K562 (cell line): ENCODE results near the gene ABCD4. TPM values are rescaled to one million over a fixed set of nuclear protein-coding genes. Genes with fewer than 3 reads are reported as not detected.

ENCODE experiments used
- ATAC-seq: fragments of 200-7000 bp; cut with Tn5 transposase; 3 replicates; pipeline ENCODE4 v1.9.1; 2020; ENCODE audit warnings: moderate library complexity
- BruUV-seq: library from RNA; stranded (reverse); fragments of 400-500 nt; replicated peaks from 2 replicates; lab custom pipeline; 2021; lab: Mats Ljungman, UMichigan
- CTCF ChIA-PET: fragments of 300-600 bp; formaldehyde crosslinking; extraction: SDS; loops from one replicate; lab custom pipeline; 2021; ENCODE audit warnings: low intra/inter-chr PET ratio; lab: Yijun Ruan, JAX
- POLR2A ChIA-PET: fragments of 300-600, 350-650 bp; sonication (Branson Sonifier 250); formaldehyde crosslinking; extraction: SDS; loops from one replicate; lab custom pipeline; 2021; ENCODE audit warnings: antibody characterized with exemption, inconsistent platforms; lab: Yijun Ruan, JAX
- DNase-seq, 4 experiments: peaks; one replicate each; pipeline versions ENCODE4 v3.0.0 to v3.0.0-alpha.2; 2011 to 2018; ENCODE audit warnings: low spot score in 3 of 4, mixed read lengths in 3 of 4; ENCODE audit errors: extremely low read depth in 1 of 4
- FAIRE-seq: peaks from 2 replicates; lab custom pipeline; 2011; peaks lifted over from hg19 to GRCh38; lab: Jason Lieb, UNC
- H2AFZ ChIP-seq: 2 replicates; pipeline ENCODE4 v1.6.0; 2011; ENCODE audit warnings: low read depth, low read length, control low read depth, inconsistent platforms
- H3K27ac ChIP-seq: fragments of 200-600 bp; 3 replicates; pipeline ENCODE4 v1.8.0; 2011; ENCODE audit warnings: low read depth, mild to moderate bottlenecking, control low read depth, inconsistent platforms, low read length, moderate library complexity, mixed read lengths; ENCODE audit errors: extremely low read depth
- H3K27me3 ChIP-seq, 2 experiments: fragments of 300-600 bp in 1 of 2; 2 replicates in 1 of 2; 3 replicates in 1 of 2; pipeline versions ENCODE4 v1.6.0 to v1.8.0; 2011; ENCODE audit warnings: inconsistent platforms in 2 of 2, low read length in 2 of 2, mild to moderate bottlenecking in 1 of 2, mixed read lengths in 1 of 2, moderate library complexity in 1 of 2; ENCODE audit not compliant: control insufficient read depth in 2 of 2, insufficient read depth in 2 of 2
- H3K36me3 ChIP-seq: fragments of 300-600 bp; 3 replicates; pipeline ENCODE4 v1.8.0; 2011; ENCODE audit warnings: mild to moderate bottlenecking, low read length, inconsistent platforms; ENCODE audit not compliant: control insufficient read depth, insufficient read depth
- H3K4me1 ChIP-seq, 2 experiments: fragments of 200-600 bp in 1 of 2; replicated peaks in 1 of 2; 2 replicates in 1 of 2; 3 replicates in 1 of 2; pipeline versions ENCODE4 v1.5.1 to v1.8.0; 2011; ENCODE audit warnings: inconsistent platforms in 2 of 2, low read length in 2 of 2, mild to moderate bottlenecking in 1 of 2, mixed read lengths in 1 of 2, moderate library complexity in 1 of 2; ENCODE audit not compliant: control insufficient read depth in 2 of 2, insufficient read depth in 2 of 2
- H3K4me2 ChIP-seq: 2 replicates; pipeline ENCODE4 v1.6.1; 2011; ENCODE audit warnings: low read length, control low read depth, inconsistent platforms, mixed read lengths; ENCODE audit not compliant: insufficient read depth
- H3K4me3 ChIP-seq: fragments of 200-600 bp; sonication (generic), shearing (Covaris generic); 2 replicates; pipeline ENCODE4 v1.5.1; 2016; ENCODE audit warnings: control low read depth, inconsistent platforms
- H3K79me2 ChIP-seq: fragments of 200-600 bp; 3 replicates; pipeline ENCODE4 v1.8.0; 2011; ENCODE audit warnings: low read length, inconsistent platforms; ENCODE audit not compliant: control insufficient read depth, insufficient read depth
- H3K9ac ChIP-seq, 2 experiments: 2 replicates each; pipeline versions ENCODE4 v1.6.0 to v1.6.1; 2011; ENCODE audit warnings: low read depth in 2 of 2, low read length in 2 of 2, control low read depth in 1 of 2, inconsistent platforms in 1 of 2, mild to moderate bottlenecking in 1 of 2, mixed read lengths in 1 of 2; ENCODE audit not compliant: insufficient read depth in 1 of 2
- H3K9me1 ChIP-seq: one replicate; pipeline ENCODE4 v1.6.0; 2011; ENCODE audit warnings: inconsistent platforms, mild to moderate bottlenecking, low read length, moderate library complexity; ENCODE audit not compliant: control insufficient read depth, insufficient read depth
- H3K9me3 ChIP-seq: replicated peaks from 2 replicates; pipeline ENCODE4 v1.5.1; 2011; ENCODE audit warnings: low read depth, low read length, inconsistent platforms; ENCODE audit not compliant: control insufficient read depth, insufficient read depth
- H4K20me1 ChIP-seq: replicated peaks from 2 replicates; pipeline ENCODE4 v1.6.1; 2011; ENCODE audit warnings: low read length, inconsistent platforms, mixed read lengths; ENCODE audit not compliant: control insufficient read depth, insufficient read depth
- ATF6 ChIP-seq: sonication (generic); formaldehyde crosslinking; IDR thresholded peaks from 2 replicates; pipeline ENCODE4 v1.4.0; 2020; ENCODE audit warnings: mild to moderate bottlenecking, missing genetic modification reagents
- BDP1 ChIP-seq: IDR thresholded peaks from 3 replicates; pipeline ENCODE4 v1.6.1; 2011; ENCODE audit not compliant: insufficient read length, insufficient read depth
- CCNT2 ChIP-seq: IDR thresholded peaks from 2 replicates; pipeline ENCODE4 v1.6.1; 2011; ENCODE audit warnings: borderline replicate concordance, low read depth, mild to moderate bottlenecking, moderate library complexity, mixed read lengths, low read length; ENCODE audit not compliant: insufficient read length; ENCODE audit errors: extremely low read depth
- CHD4 ChIP-seq: fragments of 200-600 bp; sonication (generic); IDR thresholded peaks from 3 replicates; pipeline ENCODE4 v1.6.1; 2012; ENCODE audit warnings: low read depth, mild to moderate bottlenecking, mixed read lengths, low read length, inconsistent platforms; ENCODE audit not compliant: insufficient read depth, insufficient replicate concordance, poor library complexity, severe bottlenecking
- ETV5 ChIP-seq: sonication (generic); formaldehyde crosslinking; IDR thresholded peaks from 2 replicates; pipeline ENCODE4 v1.4.0; 2020; ENCODE audit warnings: low read depth, mild to moderate bottlenecking, missing genetic modification reagents
- HDGF ChIP-seq: fragments of 450-650 bp; IDR thresholded peaks from 2 replicates; pipeline ENCODE4 v1.6.1; 2016
- HNRNPH1 ChIP-seq: fragments of 200-400 bp; formaldehyde crosslinking; optimal IDR thresholded peaks from 2 replicates; pipeline ENCODE3; 2017; ENCODE audit warnings: low read depth, mild to moderate bottlenecking, low read length, moderate library complexity
- HNRNPUL1 ChIP-seq: fragments of 200-400 bp; formaldehyde crosslinking; IDR thresholded peaks from 2 replicates; pipeline ENCODE4 v1.6.1; 2017; ENCODE audit warnings: low read length
- ID3 ChIP-seq, 2 experiments: fragments of 250-450 bp in 1 of 2; fragments of 450-650 bp in 1 of 2; sonication (Bioruptor Pico) in 1 of 2; IDR thresholded peaks; 2 replicates each; pipeline versions ENCODE4 v1.6.1 to v1.8.0; 2016 to 2021; ENCODE audit warnings: mild to moderate bottlenecking in 2 of 2, moderate library complexity in 2 of 2, missing compliant biosample characterization in 1 of 2, missing genetic modification characterization in 1 of 2
- KDM2B ChIP-seq: fragments of 250-450 bp; sonication (Bioruptor Pico); IDR thresholded peaks from 2 replicates; pipeline ENCODE4 v1.8.0; 2021; ENCODE audit warnings: mild to moderate bottlenecking, moderate library complexity
- KLF13 ChIP-seq: fragments of 450-650 bp; IDR thresholded peaks from 2 replicates; pipeline ENCODE4 v1.6.1; 2016; ENCODE audit warnings: missing genetic modification characterization, low read depth, mild to moderate bottlenecking, missing compliant biosample characterization, moderate library complexity, borderline replicate concordance
- MEF2A ChIP-seq: IDR thresholded peaks from 2 replicates; pipeline ENCODE4 v1.6.1; 2011; ENCODE audit warnings: low read depth, mild to moderate bottlenecking, low read length, moderate library complexity; ENCODE audit not compliant: control insufficient read depth
- NR2C2 ChIP-seq, 2 experiments: fragments of 200-800 bp in 1 of 2; sonication (Bioruptor generic) in 1 of 2; sonication (generic) in 1 of 2; formaldehyde crosslinking in 1 of 2; IDR thresholded peaks; 2 replicates each; pipeline versions ENCODE4 v1.6.1 to v1.8.0; 2016 to 2022; ENCODE audit warnings: mild to moderate bottlenecking in 1 of 2, missing compliant biosample characterization in 1 of 2, missing genetic modification characterization in 1 of 2, missing genetic modification reagents in 1 of 2
- SMARCA4 ChIP-seq: fragments of 450-650 bp; IDR thresholded peaks from 2 replicates; pipeline ENCODE4 v1.6.1; 2016
- SNAPC5 ChIP-seq: fragments of 250-450 bp; sonication (Bioruptor Pico); IDR thresholded peaks from 2 replicates; pipeline ENCODE4 v1.8.0; 2021; ENCODE audit warnings: moderate library complexity, mild to moderate bottlenecking, inconsistent platforms
- ZNF224 ChIP-seq: sonication (generic); formaldehyde crosslinking; IDR thresholded peaks from 2 replicates; pipeline ENCODE4 v1.8.0; 2022; ENCODE audit warnings: mild to moderate bottlenecking, missing genetic modification reagents
- ZNF561 ChIP-seq: fragments of 450-650 bp; formaldehyde crosslinking; conservative IDR thresholded peaks from 2 replicates; pipeline ENCODE4 v1.4.0; 2020; ENCODE audit warnings: mild to moderate bottlenecking, moderate library complexity
- ZNF77 ChIP-seq: fragments of 250-450 bp; sonication (Bioruptor Pico); IDR thresholded peaks from 2 replicates; pipeline ENCODE4 v1.5.0; 2020
- WGBS: fragments of 100-300 bp; shearing (Covaris generic); methylation state at CpG from one replicate; pipeline ENCODE4 v1.1.6; 2016; ENCODE audit warnings: low coverage, mixed read lengths; ENCODE audit not compliant: insufficient coverage; ENCODE audit errors: missing lambda C conversion rate; 5-methylcytosine and 5-hydroxymethylcytosine counted together
- in situ Hi-C: fragments of 300-500 bp; cut with MboI; formaldehyde crosslinking; loops from 4 replicates; pipeline ENCODE4 v1.15.0; 2018; ENCODE audit warnings: inconsistent platforms, mixed read lengths
- intact Hi-C: fragments of 100-400 bp; cut with micrococcal nuclease; formaldehyde crosslinking; loops from 2 replicates; pipeline ENCODE4 v1.14.2; 2022
- polyA plus RNA-seq, 8 experiments: library from polyadenylated mRNA; depleted of rRNA in 4 of 8; stranded (reverse) in 5 of 8; unstranded in 3 of 8; fragments of >200 nt; fragmentation: Nextera tagmentation in 2 of 8; fragmentation: Illumina TruSeq in 1 of 8; extraction: Ambion mirVana in 2 of 8; extraction: Trizol in 1 of 8; gene quantifications; 2 replicates each; pipeline versions ENCODE4 v1.2.1 to v1.2.3, GENCODE V29; 2011 to 2014; ENCODE audit warnings: inconsistent platforms in 1 of 8, missing spikeins in 1 of 8
- total RNA-seq, 7 experiments: library from RNA; depleted of rRNA in 6 of 7; stranded (reverse); fragments of >200 nt in 6 of 7; fragmentation: Illumina TruSeq in 2 of 7; extraction: Trizol in 2 of 7; gene quantifications; 2 replicates each; pipeline versions ENCODE4 v1.2.1 to v1.2.3, GENCODE V29; 2011 to 2021; ENCODE audit warnings: low replicate concordance in 1 of 7

Gene ABCD4
- total and polyA plus RNA-seq, 9 of the 15 experiments (the other 6 are each of a cell fraction or from before 2014, with no cell fraction given): 3.5 to 17.2 (median 12.4) TPM

- BruUV-seq: no TSS peak
- H2AFZ ChIP-seq: no peak overlapping the region
- TF ChIP-seq SNAPC5 (CRISPR knock-in tag) (no peak), HNRNPH1 (no peak), ATF6 (no peak), HDGF (no peak), ZNF561 (no peak), ZNF224 (CRISPR knock-in tag) (no peak), ID3 (CRISPR knock-in tag; IDR thresholded peaks at IDR 0.05) (no peak), ID3 (tag; IDR thresholded peaks at IDR 0.05) (no peak), KLF13 (tag) (no peak), CHD4 (no peak), BDP1 (no peak), KDM2B (CRISPR knock-in tag) (no peak), SMARCA4 (no peak), ZNF77 (CRISPR knock-in tag) (no peak), NR2C2 (CRISPR knock-in tag; IDR thresholded peaks at IDR 0.05) (no peak), NR2C2 (tag; IDR thresholded peaks at IDR 0.05) (no peak), CCNT2 (no peak), MEF2A (no peak), HNRNPUL1 (no peak), ETV5 (CRISPR knock-in tag) (no peak)
- ChIA-PET CTCF (interaction anchor here (0.5 kb wide), 1 partner anchor 178 kb away, joined by 3 read pairs; no protein-coding TSS in a partner anchor), POLR2A (interaction anchor here (0.5 to 0.8 kb wide), 3 partner anchors 55 to 230 kb away, joined by 3 to 4 read pairs (median 3); no protein-coding TSS in a partner anchor)
- WGBS: 76% methylated on average over 10 of the region's 11 CpGs
- in situ Hi-C loops: no loop called here
- peaks cover 40% of the 10 kb centered on the region; the same call in 2 of the 3 replicates for H3K36me3 ChIP-seq
- peaks cover 5% of the 10 kb centered on the region; the same call in 1 of the 2 replicates for H4K20me1 ChIP-seq
- H3K9me1 ChIP-seq: no peaks in the 10 kb centered on the region
- H3K27me3 ChIP-seq: no peaks in the 10 kb centered on the region
- no peaks in the 10 kb centered on the region for H3K79me2 ChIP-seq
- no peak overlapping the region; a peak in 1 of 4 replicates for H3K9ac ChIP-seq
- no peaks in the 10 kb centered on the region for H3K9me3 ChIP-seq
- no peak overlapping the region for H3K4me2 ChIP-seq
- H3K4me1 ChIP-seq: peaks cover 0 to 9% of the 10 kb centered on the region in 2 experiments; a peak in 3 of 5 replicates
- FAIRE-seq (no peak), DNase-seq (no peak), ATAC-seq (no peak)
- intact Hi-C loops: loop anchor here (5.0 kb wide), 1 partner anchor 85 kb away; no protein-coding TSS in a partner anchor
- no peak overlapping the region for H3K4me3 ChIP-seq
- H3K27ac ChIP-seq: no peak overlapping the region
Measured at GRCh38 chr14:74292061-74292460, 10.7 kb downstream of the ABCD4 start.
